C4-2B (cell line): ENCODE data around the gene ARID2.

ENCODE experiments used
- H3K27ac ChIP-seq: fragments of 450-650 bp; 2 replicates; pipeline ENCODE4 v1.5.1; 2017
- ZFX ChIP-seq: fragments of 450-650 bp; IDR thresholded peaks from 2 replicates; pipeline ENCODE4 v1.6.1; 2017
- TF ChIP-seq, protein P1 (sequence below): fragments of 450-650 bp; conservative IDR thresholded peaks from 2 replicates; pipeline ENCODE4 v1.5.1; 2017; ENCODE audit warnings: mild to moderate bottlenecking

Gene ARID2

GRCh38 chr12:45727980-45728629 is 1.4 kb upstream of the ARID2 start:
- H3K27ac ChIP-seq, result peak overlapping the region; percentile 96
- TF ChIP-seq ZFX, result no peak
- TF ChIP-seq, protein P1, sequence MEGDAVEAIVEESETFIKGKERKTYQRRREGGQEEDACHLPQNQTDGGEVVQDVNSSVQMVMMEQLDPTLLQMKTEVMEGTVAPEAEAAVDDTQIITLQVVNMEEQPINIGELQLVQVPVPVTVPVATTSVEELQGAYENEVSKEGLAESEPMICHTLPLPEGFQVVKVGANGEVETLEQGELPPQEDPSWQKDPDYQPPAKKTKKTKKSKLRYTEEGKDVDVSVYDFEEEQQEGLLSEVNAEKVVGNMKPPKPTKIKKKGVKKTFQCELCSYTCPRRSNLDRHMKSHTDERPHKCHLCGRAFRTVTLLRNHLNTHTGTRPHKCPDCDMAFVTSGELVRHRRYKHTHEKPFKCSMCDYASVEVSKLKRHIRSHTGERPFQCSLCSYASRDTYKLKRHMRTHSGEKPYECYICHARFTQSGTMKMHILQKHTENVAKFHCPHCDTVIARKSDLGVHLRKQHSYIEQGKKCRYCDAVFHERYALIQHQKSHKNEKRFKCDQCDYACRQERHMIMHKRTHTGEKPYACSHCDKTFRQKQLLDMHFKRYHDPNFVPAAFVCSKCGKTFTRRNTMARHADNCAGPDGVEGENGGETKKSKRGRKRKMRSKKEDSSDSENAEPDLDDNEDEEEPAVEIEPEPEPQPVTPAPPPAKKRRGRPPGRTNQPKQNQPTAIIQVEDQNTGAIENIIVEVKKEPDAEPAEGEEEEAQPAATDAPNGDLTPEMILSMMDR, result no peak

DNA sequence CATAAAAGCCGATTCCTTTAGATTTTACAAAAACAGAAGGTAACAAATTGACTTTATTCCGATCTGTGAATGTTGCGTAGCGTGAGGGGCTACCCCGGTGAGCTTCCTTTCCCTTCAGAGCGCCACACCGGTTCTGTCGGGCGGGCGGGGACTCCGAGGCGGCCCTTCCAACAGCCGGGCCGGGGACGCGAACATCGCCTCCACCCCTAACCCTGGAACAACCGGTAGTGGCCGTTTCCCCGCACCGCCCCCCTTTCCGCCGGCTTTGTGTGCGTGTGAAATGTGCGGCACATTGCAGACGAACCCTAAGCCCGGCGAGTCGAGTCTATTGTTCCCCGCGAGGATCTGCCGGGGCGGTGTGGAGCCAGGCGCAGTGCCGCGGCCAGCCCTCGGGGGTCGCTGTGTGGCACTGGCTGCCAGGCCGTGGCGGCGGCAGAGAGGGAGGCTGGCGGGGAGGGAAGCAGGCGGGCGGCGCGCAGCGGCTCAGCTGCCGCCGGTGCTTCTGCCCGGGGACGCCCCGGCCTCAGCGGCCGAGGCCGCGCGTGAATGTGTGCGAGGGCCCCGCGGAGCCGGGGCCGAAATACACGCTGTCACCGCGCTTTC is 775 bp upstream of the ARID2 start:
- TF ChIP-seq ZFX, result peak; percentile 45
- TF ChIP-seq, protein P1, result peak; percentile 97
- peak overlapping the region; percentile 96 for H3K27ac ChIP-seq

DNA sequence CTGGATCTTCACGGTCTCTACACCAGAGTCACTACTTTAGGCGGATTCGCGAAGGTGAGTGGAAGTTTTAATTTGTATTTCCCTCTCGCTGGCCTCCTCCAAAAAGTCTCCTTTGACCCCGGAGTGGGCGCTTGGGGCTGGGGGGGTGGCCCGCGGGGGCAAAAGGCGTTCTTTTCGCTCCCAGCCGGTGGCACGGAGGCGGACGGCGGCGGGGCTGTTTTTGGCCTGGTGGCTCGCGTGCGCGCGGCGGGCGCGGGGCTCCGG is 510 bp downstream of the ARID2 start:
- TF ChIP-seq ZFX, result no peak
- H3K27ac ChIP-seq, result peak overlapping the region; percentile 96

DNA sequence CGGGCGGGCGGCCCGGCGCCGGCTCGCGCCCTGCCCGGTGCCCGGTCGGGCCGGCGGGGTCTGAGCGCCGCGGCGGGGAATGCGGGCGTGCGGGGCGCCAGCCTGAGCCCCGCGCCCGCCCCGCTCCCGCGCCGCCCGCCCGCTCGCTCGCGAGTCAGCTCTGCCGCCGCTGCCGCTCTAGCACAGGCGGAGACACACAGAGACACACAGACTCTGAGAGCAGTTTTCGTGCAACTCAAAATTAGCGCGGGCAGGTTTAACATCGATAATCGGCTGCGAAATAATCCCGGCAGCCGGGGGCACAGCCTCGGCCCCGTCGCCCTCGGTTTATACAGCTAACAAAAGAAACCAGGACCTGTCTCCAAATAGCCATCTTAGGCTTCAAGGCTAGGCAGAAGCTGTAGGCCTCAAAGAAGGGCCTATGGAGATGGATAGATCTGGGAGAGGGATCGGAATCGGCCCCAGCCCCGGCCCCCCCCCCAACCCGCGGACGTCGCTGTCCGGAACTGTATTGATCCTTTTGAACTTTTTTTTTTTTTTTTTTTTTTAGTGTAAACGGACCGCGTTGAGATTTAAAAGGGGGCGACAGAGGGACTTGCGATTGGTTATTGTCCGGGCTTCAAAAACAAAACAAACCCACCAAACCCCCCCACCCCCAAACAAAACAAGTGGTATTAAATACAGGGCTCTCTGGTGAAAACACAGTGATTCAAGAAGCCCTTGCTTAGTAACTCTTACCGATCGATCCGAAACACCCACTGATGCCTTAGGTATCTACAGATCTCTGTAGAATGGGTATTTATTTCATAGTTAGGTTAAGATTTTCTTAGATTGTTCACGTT is 1.1 kb downstream of the ARID2 start:
- TF ChIP-seq, protein P1, result no peak
- TF ChIP-seq ZFX, result peak; percentile 96
- H3K27ac ChIP-seq, result peak overlapping the region; percentile 96

DNA sequence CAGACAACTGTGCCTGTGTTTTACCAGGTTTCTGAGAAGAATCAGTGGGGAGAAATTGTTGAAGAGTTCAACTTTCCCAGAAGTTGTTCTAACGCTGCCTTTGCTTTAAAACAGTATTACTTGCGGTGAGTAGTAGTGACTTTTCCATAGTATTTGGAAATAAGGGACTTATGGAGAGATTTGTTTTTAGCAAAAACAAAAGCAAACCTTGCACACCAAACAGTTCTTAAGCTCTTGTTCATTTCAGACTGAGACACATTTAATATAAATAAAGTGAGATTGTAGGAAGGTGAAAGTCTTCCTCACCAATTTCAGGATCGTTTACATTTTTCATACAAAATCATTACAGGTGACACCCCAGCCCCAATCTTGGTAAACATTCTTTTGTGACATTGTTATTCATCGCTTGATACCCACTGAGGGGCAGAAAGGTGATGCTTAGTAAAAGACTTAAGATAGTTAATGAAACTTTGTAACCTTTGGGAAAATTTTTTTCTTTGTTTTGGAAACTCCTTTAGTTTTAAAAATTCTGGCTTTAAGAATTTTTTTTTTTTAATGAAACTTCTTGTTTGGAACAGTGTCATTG is 1.8 kb downstream of the ARID2 start:
- peak overlapping the region; percentile 96 for H3K27ac ChIP-seq
- TF ChIP-seq, protein P1, result no peak
- no peak for TF ChIP-seq ZFX

GRCh38 chr12:45732250-45732649 is 2.7 kb downstream of the ARID2 start:
- no peak overlapping the region for H3K27ac ChIP-seq

DNA sequence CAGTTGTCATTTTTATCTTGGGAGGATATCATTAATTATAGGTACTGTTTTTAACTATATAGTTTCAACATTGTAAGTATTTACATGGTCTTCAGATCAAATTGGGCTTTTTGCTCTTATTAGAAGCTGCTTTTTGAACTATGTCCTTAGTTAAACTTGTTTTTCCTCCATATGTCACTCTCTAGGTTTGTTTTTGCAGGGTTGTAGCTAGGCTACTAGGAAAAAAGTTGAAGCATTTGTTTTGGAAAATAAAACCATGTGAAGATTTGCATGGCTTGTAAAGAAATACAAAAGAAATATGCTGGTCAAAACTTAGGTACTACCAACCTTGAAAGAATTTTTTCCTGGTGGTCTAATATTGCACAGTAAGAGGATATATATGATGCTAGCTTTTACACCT is 3.4 kb downstream of the ARID2 start:
- H3K27ac ChIP-seq, result no peak overlapping the region

More at GRCh38 chr12:45732250-45732649, 2.7 kb downstream of the ARID2 start:
- TF ChIP-seq, protein P1, result no peak
- no peak for TF ChIP-seq ZFX

More for the DNA sequence above, 3.4 kb downstream of the ARID2 start:
- TF ChIP-seq ZFX, result no peak
- TF ChIP-seq, protein P1, result no peak
